Mucosa of stomach (tissue), 1 donor: ENCODE results near the gene PPM1M.

ENCODE experiments used
- H3K27me3 ChIP-seq: one replicate; pipeline ENCODE4 v1.7.0; 2013; ENCODE audit warnings: mild to moderate bottlenecking, low read length; ENCODE audit not compliant: control insufficient read depth, insufficient read depth
- H3K36me3 ChIP-seq: one replicate; pipeline ENCODE4 v1.7.0; 2013; ENCODE audit warnings: low read length; ENCODE audit not compliant: control insufficient read depth, insufficient read depth
- H3K4me1 ChIP-seq: one replicate; pipeline ENCODE4 v1.7.0; 2013; ENCODE audit warnings: mild to moderate bottlenecking, low read length; ENCODE audit not compliant: control insufficient read depth, insufficient read depth
- H3K4me3 ChIP-seq: one replicate; pipeline ENCODE4 v1.7.0; 2013; ENCODE audit warnings: low read length
- H3K9ac ChIP-seq: one replicate; pipeline ENCODE4 v1.7.0; 2013; ENCODE audit warnings: mild to moderate bottlenecking, low read length, moderate library complexity
- H3K9me3 ChIP-seq: one replicate; pipeline ENCODE4 v1.7.0; 2013; ENCODE audit warnings: mild to moderate bottlenecking, low read length, moderate library complexity; ENCODE audit not compliant: control insufficient read depth
- donor health status: Pancreatic carcinoma.

PPM1M gene

GRCh38 chr3:52290596-52291507 lies 45.3 kb downstream of the PPM1M start:
- peak overlapping the region; percentile 17 for H3K4me3 ChIP-seq
- H3K9ac ChIP-seq = peak overlapping the region; percentile 41

DNA sequence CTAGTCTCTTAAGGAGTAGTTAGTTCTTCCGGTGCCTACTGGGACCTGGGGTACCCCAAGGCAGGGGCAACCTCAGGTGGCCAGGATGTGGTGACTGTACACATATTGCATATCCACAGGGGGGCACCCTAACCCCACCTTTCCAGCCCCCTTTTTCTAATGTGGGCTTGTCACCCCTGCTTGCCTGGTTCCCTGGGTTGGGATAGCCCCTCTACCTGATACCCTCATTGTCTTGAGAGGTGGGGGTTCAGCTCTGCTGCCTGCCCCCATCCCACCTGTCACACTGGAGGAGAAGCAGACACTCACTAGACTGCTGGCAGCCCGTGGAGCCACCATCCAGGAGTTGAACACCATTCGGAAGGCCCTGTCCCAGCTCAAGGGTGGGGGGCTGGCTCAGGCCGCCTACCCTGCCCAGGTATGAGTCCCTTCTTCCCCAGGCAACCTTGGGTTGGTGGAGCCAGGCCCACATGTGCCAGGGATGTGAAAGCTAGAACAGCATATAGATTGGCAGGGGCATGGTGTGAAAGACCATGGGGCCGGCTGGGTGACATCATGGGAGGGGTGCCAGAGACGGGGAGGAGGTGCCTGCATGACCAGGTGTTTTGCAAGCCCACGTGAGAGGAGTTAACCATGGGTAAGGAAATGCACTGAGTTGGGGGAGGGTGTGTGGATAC lies 46.1 kb downstream of the PPM1M start:
- H3K9me3 ChIP-seq = no peaks in the 10 kb centered on the region
- peaks cover 51% of the 10 kb centered on the region for H3K4me1 ChIP-seq
- H3K9ac ChIP-seq = peak overlapping the region; percentile 41
- peak overlapping the region; percentile 17 for H3K4me3 ChIP-seq
- peaks cover 23% of the 10 kb centered on the region for H3K36me3 ChIP-seq
- H3K27me3 ChIP-seq = no peaks in the 10 kb centered on the region

More at GRCh38 chr3:52290596-52291507, 45.3 kb downstream of the PPM1M start:
- peaks cover 23% of the 10 kb centered on the region for H3K36me3 ChIP-seq
- H3K4me1 ChIP-seq = peaks cover 51% of the 10 kb centered on the region
- no peaks in the 10 kb centered on the region for H3K27me3 ChIP-seq
- no peaks in the 10 kb centered on the region for H3K9me3 ChIP-seq

- Histone ChIP-seq H3K9me3 (no peaks in the 10 kb centered on the region), H3K27me3 (no peaks in the 10 kb centered on the region), H3K36me3 (peaks cover 23% of the 10 kb centered on the region), H3K9ac (peak overlapping the region; percentile 17), H3K4me3 (no peak overlapping the region), H3K4me1 (peaks cover 49% of the 10 kb centered on the region)
Measured at GRCh38 chr3:52292247-52293065, 46.9 kb downstream of the PPM1M start.

- no peak overlapping the region for H3K4me3 ChIP-seq
Measured at GRCh38 chr3:52293491-52294319, 48.1 kb downstream of the PPM1M start.

GRCh38 chr3:52294320-52295150 lies 49.0 kb downstream of the PPM1M start:
- no peak overlapping the region for H3K9ac ChIP-seq
- H3K4me1 ChIP-seq = peaks cover 57% of the 10 kb centered on the region
- no peak overlapping the region for H3K4me3 ChIP-seq
- no peaks in the 10 kb centered on the region for H3K27me3 ChIP-seq
- H3K9me3 ChIP-seq = no peaks in the 10 kb centered on the region
- H3K36me3 ChIP-seq = peaks cover 23% of the 10 kb centered on the region

More at GRCh38 chr3:52293491-52294319, 48.1 kb downstream of the PPM1M start:
- H3K9ac ChIP-seq = no peak overlapping the region
- H3K4me1 ChIP-seq = peaks cover 57% of the 10 kb centered on the region
- H3K27me3 ChIP-seq = no peaks in the 10 kb centered on the region
- peaks cover 23% of the 10 kb centered on the region for H3K36me3 ChIP-seq
- no peaks in the 10 kb centered on the region for H3K9me3 ChIP-seq

- Histone ChIP-seq H3K4me1 (peaks cover 56% of the 10 kb centered on the region), H3K9me3 (no peaks in the 10 kb centered on the region), H3K9ac (no peak overlapping the region), H3K27me3 (no peaks in the 10 kb centered on the region), H3K4me3 (no peak overlapping the region), H3K36me3 (peaks cover 23% of the 10 kb centered on the region)
Measured at GRCh38 chr3:52295671-52296208, 50.2 kb downstream of the PPM1M start.

GRCh38 chr3:52297242-52298148 lies 51.9 kb downstream of the PPM1M start:
- no peak overlapping the region for H3K9ac ChIP-seq
- H3K27me3 ChIP-seq = no peaks in the 10 kb centered on the region
- H3K9me3 ChIP-seq = no peaks in the 10 kb centered on the region
- H3K4me1 ChIP-seq = peaks cover 42% of the 10 kb centered on the region
- H3K36me3 ChIP-seq = peaks cover 13% of the 10 kb centered on the region
- H3K4me3 ChIP-seq = no peak overlapping the region

- peak overlapping the region; percentile 28 for H3K9ac ChIP-seq
- H3K36me3 ChIP-seq = peaks cover 6% of the 10 kb centered on the region
- no peaks in the 10 kb centered on the region for H3K9me3 ChIP-seq
- H3K4me1 ChIP-seq = peaks cover 39% of the 10 kb centered on the region
- H3K4me3 ChIP-seq = no peak overlapping the region
- no peaks in the 10 kb centered on the region for H3K27me3 ChIP-seq
Measured at GRCh38 chr3:52298149-52299098, 52.9 kb downstream of the PPM1M start.

- H3K27me3 ChIP-seq = no peaks in the 10 kb centered on the region
- H3K4me3 ChIP-seq = no peak overlapping the region
- H3K9ac ChIP-seq = peak overlapping the region; percentile 28
Measured at GRCh38 chr3:52299247-52299878, 53.8 kb downstream of the PPM1M start.

More at GRCh38 chr3:52299247-52299878, 53.8 kb downstream of the PPM1M start:
- Histone ChIP-seq H3K9me3 (no peaks in the 10 kb centered on the region), H3K36me3 (no peaks in the 10 kb centered on the region), H3K4me1 (peaks cover 39% of the 10 kb centered on the region)
